K562 (cell line): Measurements from ENCODE around the gene DSPP. TPM values are rescaled to one million over a fixed set of nuclear protein-coding genes. Genes with fewer than 3 reads are reported as not detected.

ENCODE experiments used
- ARNT ChIP-seq, 2 experiments: fragments of 450-650 bp; IDR thresholded peaks; 2 replicates each; pipeline ENCODE4 v1.6.1; 2016; ENCODE audit warnings: mild to moderate bottlenecking in 1 of 2
- BHLHE40 ChIP-seq: IDR thresholded peaks from 2 replicates; pipeline ENCODE4 v1.6.1; 2011; ENCODE audit warnings: low read length, improper control_type of control experiment
- GABPB1 ChIP-seq: sonication (generic); formaldehyde crosslinking; IDR thresholded peaks from 2 replicates; pipeline ENCODE4 v1.8.0; 2022; ENCODE audit warnings: mild to moderate bottlenecking, missing genetic modification reagents
- ZNF184 ChIP-seq: sonication (generic); formaldehyde crosslinking; IDR thresholded peaks from 2 replicates; pipeline ENCODE4 v1.5.0; 2020; ENCODE audit warnings: missing genetic modification reagents
- polyA plus RNA-seq, 8 experiments: library from polyadenylated mRNA; depleted of rRNA in 4 of 8; stranded (reverse) in 5 of 8; unstranded in 3 of 8; fragments of >200 nt; fragmentation: Nextera tagmentation in 2 of 8; fragmentation: Illumina TruSeq in 1 of 8; extraction: Ambion mirVana in 2 of 8; extraction: Trizol in 1 of 8; gene quantifications; 2 replicates each; pipeline versions ENCODE4 v1.2.1 to v1.2.3, GENCODE V29; 2011 to 2014; ENCODE audit warnings: inconsistent platforms in 1 of 8, missing spikeins in 1 of 8
- total RNA-seq, 7 experiments: library from RNA; depleted of rRNA in 6 of 7; stranded (reverse); fragments of >200 nt in 6 of 7; fragmentation: Illumina TruSeq in 2 of 7; extraction: Trizol in 2 of 7; gene quantifications; 2 replicates each; pipeline versions ENCODE4 v1.2.1 to v1.2.3, GENCODE V29; 2011 to 2021; ENCODE audit warnings: low replicate concordance in 1 of 7
- TF ChIP-seq, protein P1 (sequence below), 2 experiments: fragments of 450-650 bp in 1 of 2; sonication (generic) in 1 of 2; formaldehyde crosslinking in 1 of 2; IDR thresholded peaks; 2 replicates each; pipeline versions ENCODE4 v1.7.1 to v1.9.0; 2016 to 2022; ENCODE audit warnings: inconsistent platforms in 1 of 2, mild to moderate bottlenecking in 1 of 2, missing genetic modification reagents in 1 of 2

DSPP gene
- total and polyA plus RNA-seq, 9 of the 15 experiments (the other 6 are each of a cell fraction or from before 2014, with no cell fraction given) = not detected

DNA sequence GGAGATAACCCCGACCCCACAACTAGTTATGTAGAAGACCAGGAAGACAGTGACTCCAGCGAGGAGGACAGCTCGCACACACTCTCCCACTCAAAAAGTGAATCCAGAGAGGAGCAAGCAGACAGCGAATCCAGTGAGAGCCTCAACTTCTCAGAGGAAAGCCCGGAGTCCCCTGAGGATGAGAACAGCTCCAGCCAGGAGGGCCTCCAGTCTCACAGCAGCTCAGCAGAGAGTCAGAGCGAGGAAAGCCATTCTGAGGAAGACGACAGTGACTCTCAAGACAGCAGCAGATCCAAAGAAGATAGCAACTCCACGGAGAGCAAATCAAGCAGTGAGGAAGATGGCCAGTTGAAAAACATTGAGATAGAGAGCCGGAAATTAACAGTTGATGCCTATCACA lies 54.5 kb downstream of the DSPP start (continued):
- TF ChIP-seq, protein P1, sequence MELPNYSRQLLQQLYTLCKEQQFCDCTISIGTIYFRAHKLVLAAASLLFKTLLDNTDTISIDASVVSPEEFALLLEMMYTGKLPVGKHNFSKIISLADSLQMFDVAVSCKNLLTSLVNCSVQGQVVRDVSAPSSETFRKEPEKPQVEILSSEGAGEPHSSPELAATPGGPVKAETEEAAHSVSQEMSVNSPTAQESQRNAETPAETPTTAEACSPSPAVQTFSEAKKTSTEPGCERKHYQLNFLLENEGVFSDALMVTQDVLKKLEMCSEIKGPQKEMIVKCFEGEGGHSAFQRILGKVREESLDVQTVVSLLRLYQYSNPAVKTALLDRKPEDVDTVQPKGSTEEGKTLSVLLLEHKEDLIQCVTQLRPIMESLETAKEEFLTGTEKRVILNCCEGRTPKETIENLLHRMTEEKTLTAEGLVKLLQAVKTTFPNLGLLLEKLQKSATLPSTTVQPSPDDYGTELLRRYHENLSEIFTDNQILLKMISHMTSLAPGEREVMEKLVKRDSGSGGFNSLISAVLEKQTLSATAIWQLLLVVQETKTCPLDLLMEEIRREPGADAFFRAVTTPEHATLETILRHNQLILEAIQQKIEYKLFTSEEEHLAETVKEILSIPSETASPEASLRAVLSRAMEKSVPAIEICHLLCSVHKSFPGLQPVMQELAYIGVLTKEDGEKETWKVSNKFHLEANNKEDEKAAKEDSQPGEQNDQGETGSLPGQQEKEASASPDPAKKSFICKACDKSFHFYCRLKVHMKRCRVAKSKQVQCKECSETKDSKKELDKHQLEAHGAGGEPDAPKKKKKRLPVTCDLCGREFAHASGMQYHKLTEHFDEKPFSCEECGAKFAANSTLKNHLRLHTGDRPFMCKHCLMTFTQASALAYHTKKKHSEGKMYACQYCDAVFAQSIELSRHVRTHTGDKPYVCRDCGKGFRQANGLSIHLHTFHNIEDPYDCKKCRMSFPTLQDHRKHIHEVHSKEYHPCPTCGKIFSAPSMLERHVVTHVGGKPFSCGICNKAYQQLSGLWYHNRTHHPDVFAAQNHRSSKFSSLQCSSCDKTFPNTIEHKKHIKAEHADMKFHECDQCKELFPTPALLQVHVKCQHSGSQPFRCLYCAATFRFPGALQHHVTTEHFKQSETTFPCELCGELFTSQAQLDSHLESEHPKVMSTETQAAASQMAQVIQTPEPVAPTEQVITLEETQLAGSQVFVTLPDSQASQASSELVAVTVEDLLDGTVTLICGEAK (IDR thresholded peaks at IDR 0.05) = no peak
- TF ChIP-seq, protein P1 (CRISPR knock-in tag; IDR thresholded peaks at IDR 0.05) = no peak
- TF ChIP-seq ARNT (IDR thresholded peaks at IDR 0.05) (no peak), BHLHE40 (no peak), GABPB1 (CRISPR knock-in tag) (no peak), ZNF184 (CRISPR knock-in tag) (no peak)

Other genes starting within 250 kb of the DSPP start
- gene HSD17B11, start 217.3 kb upstream of the DSPP start, total RNA-seq (2014; rRNA removed) = 26.0 and 33.6 TPM in 2 replicates
- 81.0 and 99.3 TPM in 2 replicates for gene HSD17B11, start 217.3 kb upstream of the DSPP start, total RNA-seq (2014; rRNA removed; fragmentation: Illumina TruSeq; extraction: Trizol)
- gene HSD17B11, start 217.3 kb upstream of the DSPP start, total RNA-seq (2015; rRNA removed; fragmentation: Illumina TruSeq; extraction: Trizol) = 60.8 and 73.9 TPM in 2 replicates
- gene HSD17B11, start 217.3 kb upstream of the DSPP start, total RNA-seq (2021) = 55.8 and 59.4 TPM in 2 replicates
- gene HSD17B11, start 217.3 kb upstream of the DSPP start, polyA plus RNA-seq (2011; rRNA removed) = 67.3 and 83.7 TPM in 2 replicates
- 64.0 and 85.1 TPM in 2 replicates for gene HSD17B11, start 217.3 kb upstream of the DSPP start, polyA plus RNA-seq (2014; fragmentation: Illumina TruSeq; extraction: Trizol)
- gene HSD17B11, start 217.3 kb upstream of the DSPP start, polyA plus RNA-seq (2014; fragmentation: Nextera tagmentation; extraction: Ambion mirVana) = 100 to 1,000 TPM; 106 to 108 TPM
- gene HSD17B11, start 217.3 kb upstream of the DSPP start, polyA plus RNA-seq (2014; rRNA removed) = 43.2 and 52.0 TPM in 2 replicates
- 15.9 and 17.7 TPM in 2 replicates for gene NUDT9, start 186.0 kb upstream of the DSPP start, total RNA-seq (2014; rRNA removed)
- 19.1 and 20.3 TPM in 2 replicates for gene NUDT9, start 186.0 kb upstream of the DSPP start, total RNA-seq (2014; rRNA removed; fragmentation: Illumina TruSeq; extraction: Trizol)
- gene NUDT9, start 186.0 kb upstream of the DSPP start, total RNA-seq (2015; rRNA removed; fragmentation: Illumina TruSeq; extraction: Trizol) = 19.9 and 20.8 TPM in 2 replicates
- 13.0 and 14.7 TPM in 2 replicates for gene NUDT9, start 186.0 kb upstream of the DSPP start, total RNA-seq (2021)
- 16.0 and 19.1 TPM in 2 replicates for gene NUDT9, start 186.0 kb upstream of the DSPP start, polyA plus RNA-seq (2011; rRNA removed)
- gene NUDT9, start 186.0 kb upstream of the DSPP start, polyA plus RNA-seq (2014; fragmentation: Illumina TruSeq; extraction: Trizol) = 16.8 and 20.5 TPM in 2 replicates
- gene NUDT9, start 186.0 kb upstream of the DSPP start, polyA plus RNA-seq (2014; fragmentation: Nextera tagmentation; extraction: Ambion mirVana) = 10 to 100 TPM in 1 of 2 experiments, 1 to 10 TPM in 1; 8.5 to 16.3 TPM
- gene NUDT9, start 186.0 kb upstream of the DSPP start, polyA plus RNA-seq (2014; rRNA removed) = 18.0 and 23.0 TPM in 2 replicates
- gene SPARCL1, start 79.2 kb upstream of the DSPP start, total RNA-seq (2014; rRNA removed) = not detected in 2 replicates
- 0.04 and 0.16 TPM in 2 replicates for gene SPARCL1, start 79.2 kb upstream of the DSPP start, total RNA-seq (2014; rRNA removed; fragmentation: Illumina TruSeq; extraction: Trizol)
- 0.04 TPM in 1 of 2 replicates, not detected in the other for gene SPARCL1, start 79.2 kb upstream of the DSPP start, total RNA-seq (2015; rRNA removed; fragmentation: Illumina TruSeq; extraction: Trizol)
- 0.60 and 0.71 TPM in 2 replicates for gene SPARCL1, start 79.2 kb upstream of the DSPP start, total RNA-seq (2021)
- 0.03 TPM in 1 of 2 replicates, not detected in the other for gene SPARCL1, start 79.2 kb upstream of the DSPP start, polyA plus RNA-seq (2011; rRNA removed)
- 0.06 TPM in 1 of 2 replicates, not detected in the other for gene SPARCL1, start 79.2 kb upstream of the DSPP start, polyA plus RNA-seq (2014; fragmentation: Illumina TruSeq; extraction: Trizol)
- gene SPARCL1, start 79.2 kb upstream of the DSPP start, polyA plus RNA-seq (2014; fragmentation: Nextera tagmentation; extraction: Ambion mirVana) = under 1 TPM; 0.06 to 0.17 TPM
- not detected in 2 replicates for gene SPARCL1, start 79.2 kb upstream of the DSPP start, polyA plus RNA-seq (2014; rRNA removed)
- gene DMP1, start 41.8 kb downstream of the DSPP start, total RNA-seq (2014; rRNA removed) = not detected in 2 replicates
- gene DMP1, start 41.8 kb downstream of the DSPP start, total RNA-seq (2014; rRNA removed; fragmentation: Illumina TruSeq; extraction: Trizol) = not detected in 2 replicates
- gene DMP1, start 41.8 kb downstream of the DSPP start, total RNA-seq (2015; rRNA removed; fragmentation: Illumina TruSeq; extraction: Trizol) = not detected in 2 replicates
- not detected in 2 replicates for gene DMP1, start 41.8 kb downstream of the DSPP start, total RNA-seq (2021)
- gene DMP1, start 41.8 kb downstream of the DSPP start, polyA plus RNA-seq (2011; rRNA removed) = not detected in 2 replicates
- gene DMP1, start 41.8 kb downstream of the DSPP start, polyA plus RNA-seq (2014; fragmentation: Illumina TruSeq; extraction: Trizol) = not detected in 2 replicates
- not detected for gene DMP1, start 41.8 kb downstream of the DSPP start, polyA plus RNA-seq (2014; fragmentation: Nextera tagmentation; extraction: Ambion mirVana)
- not detected in 2 replicates for gene DMP1, start 41.8 kb downstream of the DSPP start, polyA plus RNA-seq (2014; rRNA removed)
- gene IBSP, start 191.0 kb downstream of the DSPP start, total RNA-seq (2014; rRNA removed) = not detected in 2 replicates
- not detected in 2 replicates for gene IBSP, start 191.0 kb downstream of the DSPP start, total RNA-seq (2014; rRNA removed; fragmentation: Illumina TruSeq; extraction: Trizol)
- gene IBSP, start 191.0 kb downstream of the DSPP start, total RNA-seq (2015; rRNA removed; fragmentation: Illumina TruSeq; extraction: Trizol) = not detected in 2 replicates
- gene IBSP, start 191.0 kb downstream of the DSPP start, total RNA-seq (2021) = not detected in 2 replicates
- gene IBSP, start 191.0 kb downstream of the DSPP start, polyA plus RNA-seq (2011; rRNA removed) = not detected in 2 replicates
- gene IBSP, start 191.0 kb downstream of the DSPP start, polyA plus RNA-seq (2014; fragmentation: Illumina TruSeq; extraction: Trizol) = not detected in 2 replicates
- gene IBSP, start 191.0 kb downstream of the DSPP start, polyA plus RNA-seq (2014; fragmentation: Nextera tagmentation; extraction: Ambion mirVana) = not detected
- gene IBSP, start 191.0 kb downstream of the DSPP start, polyA plus RNA-seq (2014; rRNA removed) = not detected in 2 replicates
- gene MEPE, start 224.4 kb downstream of the DSPP start, total RNA-seq (2014; rRNA removed) = not detected in 2 replicates
- not detected in 2 replicates for gene MEPE, start 224.4 kb downstream of the DSPP start, total RNA-seq (2014; rRNA removed; fragmentation: Illumina TruSeq; extraction: Trizol)
- not detected in 2 replicates for gene MEPE, start 224.4 kb downstream of the DSPP start, total RNA-seq (2015; rRNA removed; fragmentation: Illumina TruSeq; extraction: Trizol)
- not detected in 2 replicates for gene MEPE, start 224.4 kb downstream of the DSPP start, total RNA-seq (2021)
- gene MEPE, start 224.4 kb downstream of the DSPP start, polyA plus RNA-seq (2011; rRNA removed) = not detected in 2 replicates
- not detected in 2 replicates for gene MEPE, start 224.4 kb downstream of the DSPP start, polyA plus RNA-seq (2014; fragmentation: Illumina TruSeq; extraction: Trizol)
- gene MEPE, start 224.4 kb downstream of the DSPP start, polyA plus RNA-seq (2014; fragmentation: Nextera tagmentation; extraction: Ambion mirVana) = not detected
- gene MEPE, start 224.4 kb downstream of the DSPP start, polyA plus RNA-seq (2014; rRNA removed) = not detected in 2 replicates